A549 treated with CpdA at 1 μM for 4 hours (cell line): ENCODE data around the gene TMEM59L. TPM values are rescaled to one million over a fixed set of nuclear protein-coding genes. Genes with fewer than 3 reads are reported as not detected.

Source experiments
- total RNA-seq: library from RNA; stranded (reverse); fragments of 200-300 nt; extraction: Qiagen RNA extraction; gene quantifications from 5 replicates; pipeline ENCODE4 v1.2.3, GENCODE V29; 2022; ENCODE audit warnings: low read depth

Gene TMEM59L
- 4.2 to 6.2 TPM (median 5.2 TPM) in 5 replicates for total RNA-seq

GRCh38 chr19:18612772-18613588, at the start of gene TMEM59L:
Gene TMEM59L, plus strand, starts transcription at chr19:18612870. Its CDS starts 89 bp downstream, at chr19:18612959.

GRCh38 chr19:18571564-18572344, 40.9 kb upstream of the TMEM59L start, which contains the start of gene UBA52:
Gene UBA52, plus strand, starts transcription at chr19:18571857. Its CDS starts 1,444 bp downstream, at chr19:18573301.

GRCh38 chr19:18588611-18589379, 23.9 kb upstream of the TMEM59L start, which contains the start of gene REX1BD:
Gene REX1BD, plus strand, starts transcription at chr19:18588798. Its CDS starts 4 bp downstream, at chr19:18588802.

GRCh38 chr19:18606281-18607225, 6.1 kb upstream of the TMEM59L start, which contains the start of gene CRLF1:
Gene CRLF1, minus strand, starts transcription at chr19:18606799. Its CDS starts 143 bp downstream, at chr19:18606656.

GRCh38 chr19:18636969-18637629, 24.4 kb downstream of the TMEM59L start, which contains the start of gene KLHL26:
Gene KLHL26, plus strand, starts transcription at chr19:18637028. Its CDS starts 27 bp downstream, at chr19:18637055.

Other genes starting within 250 kb of the TMEM59L start
- 32.5 to 82.2 TPM (median 56.6 TPM) in 5 replicates for gene GDF15, start 226.7 kb upstream of the TMEM59L start, total RNA-seq
- gene LRRC25, start 215.2 kb upstream of the TMEM59L start, total RNA-seq, result 0.05 TPM in 2 of 5 replicates, not detected in the others
- gene SSBP4, start 193.5 kb upstream of the TMEM59L start, total RNA-seq, result 35.0 to 58.4 TPM (median 53.9 TPM) in 5 replicates
- 31.8 to 43.0 TPM (median 41.5 TPM) in 5 replicates for gene ISYNA1, start 174.7 kb upstream of the TMEM59L start, total RNA-seq
- gene ELL, start 90.8 kb upstream of the TMEM59L start, total RNA-seq, result 4.0 to 5.2 TPM (median 5.0 TPM) in 5 replicates
- gene FKBP8, start 69.3 kb upstream of the TMEM59L start, total RNA-seq, result 122 to 156 TPM (median 144 TPM) in 5 replicates
- 74.2 to 107 TPM (median 101 TPM) in 5 replicates for gene KXD1, start 55.0 kb upstream of the TMEM59L start, total RNA-seq
- 972 to 1,227 TPM (median 1,167 TPM) in 5 replicates for gene UBA52, start 41.0 kb upstream of the TMEM59L start, total RNA-seq
- gene REX1BD, start 24.1 kb upstream of the TMEM59L start, total RNA-seq, result 43.1 to 59.2 TPM (median 55.1 TPM) in 5 replicates
- 1.9 to 4.5 TPM (median 2.2 TPM) in 5 replicates for gene CRLF1, start 6.1 kb upstream of the TMEM59L start, total RNA-seq
- 2.3 to 3.8 TPM (median 3.1 TPM) in 5 replicates for gene KLHL26, start 24.2 kb downstream of the TMEM59L start, total RNA-seq
- 3.9 to 5.7 TPM (median 4.5 TPM) in 5 replicates for gene CRTC1, start 70.8 kb downstream of the TMEM59L start, total RNA-seq
- gene COMP, start 178.4 kb downstream of the TMEM59L start, total RNA-seq, result 0.03 TPM in 1 of 5 replicates, not detected in the others
- 34.8 to 45.2 TPM (median 43.2 TPM) in 5 replicates for gene UPF1, start 219.1 kb downstream of the TMEM59L start, total RNA-seq